Putamen (tissue), 1 donor: ENCODE results near the gene NR6A1.

ENCODE experiments used
- DNase-seq: peaks from one replicate; pipeline ENCODE4 v3.0.0-alpha.2; 2016; ENCODE audit warnings: low spot score

NR6A1 gene

GRCh38 chr9:124658165-124659017 is 112.7 kb downstream of the NR6A1 start:
- peak; percentile 93 for DNase-seq

DNA sequence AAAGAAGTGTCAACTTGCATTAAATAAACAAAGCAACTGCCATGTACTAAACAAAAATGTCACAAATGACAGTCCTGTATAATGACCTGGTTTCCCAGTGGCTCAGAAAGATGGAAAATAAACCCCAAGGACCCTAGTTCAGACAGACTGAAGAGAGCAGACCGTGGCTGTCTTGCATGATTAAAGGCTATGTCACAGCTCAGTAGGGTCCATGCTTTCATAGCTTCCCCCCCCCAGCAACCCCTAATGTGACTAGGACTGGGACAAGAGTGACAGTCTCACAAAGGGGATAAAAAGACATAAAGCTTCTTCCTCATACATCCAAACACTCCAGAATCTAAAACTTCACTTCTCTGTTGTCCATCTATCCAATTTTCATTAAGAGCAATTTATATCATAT is 113.6 kb downstream of the NR6A1 start:
- no peak for DNase-seq

- no peak for DNase-seq
These were observed 116.7 kb downstream of the NR6A1 start for GRCh38 chr9:124654431-124654830.

- no peak for DNase-seq
These were observed 118.3 kb downstream of the NR6A1 start for GRCh38 chr9:124652615-124653393.

DNA sequence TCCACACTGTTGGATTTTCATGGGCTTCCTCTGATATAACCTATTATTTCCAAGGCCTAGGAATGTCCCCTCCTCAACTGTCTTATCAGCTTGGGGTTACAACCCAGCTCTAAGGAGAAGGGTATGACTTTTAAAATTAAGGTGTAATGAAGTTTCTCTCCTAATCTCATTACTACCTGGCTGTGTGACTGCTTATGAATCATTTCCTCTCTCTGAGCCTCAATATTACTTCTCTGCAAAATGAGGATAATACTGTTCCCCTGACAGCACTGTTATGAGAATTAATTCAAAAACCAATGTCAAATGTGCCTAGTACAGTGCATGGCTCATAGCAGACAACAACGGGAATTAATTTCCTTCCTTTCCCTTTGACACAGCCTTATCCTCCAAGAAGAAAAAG is 118.9 kb downstream of the NR6A1 start:
- no peak for DNase-seq

DNA sequence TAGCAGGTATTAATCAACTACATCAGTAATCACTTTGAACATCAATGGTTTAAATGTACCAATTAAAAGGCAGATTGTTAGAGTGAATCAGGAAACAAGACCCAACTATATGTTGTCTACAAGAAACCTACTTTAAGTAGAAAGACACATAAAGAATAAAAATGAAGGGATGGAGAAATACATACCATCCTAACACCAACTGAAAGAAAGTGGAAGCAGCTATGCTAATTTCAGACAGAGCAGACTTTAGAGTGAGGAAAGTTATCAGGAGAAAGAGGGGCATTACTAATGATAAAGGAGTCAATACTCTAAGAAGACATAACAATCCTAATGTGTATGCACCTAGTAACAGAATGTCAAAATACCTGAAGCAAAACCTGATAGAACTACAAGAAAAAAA is 125.8 kb downstream of the NR6A1 start:
- no peak for DNase-seq

- DNase-seq = no peak
These were observed 131.5 kb downstream of the NR6A1 start for GRCh38 chr9:124639637-124640036.

GRCh38 chr9:124635285-124635684 is 135.8 kb downstream of the NR6A1 start:
- DNase-seq = no peak

DNA sequence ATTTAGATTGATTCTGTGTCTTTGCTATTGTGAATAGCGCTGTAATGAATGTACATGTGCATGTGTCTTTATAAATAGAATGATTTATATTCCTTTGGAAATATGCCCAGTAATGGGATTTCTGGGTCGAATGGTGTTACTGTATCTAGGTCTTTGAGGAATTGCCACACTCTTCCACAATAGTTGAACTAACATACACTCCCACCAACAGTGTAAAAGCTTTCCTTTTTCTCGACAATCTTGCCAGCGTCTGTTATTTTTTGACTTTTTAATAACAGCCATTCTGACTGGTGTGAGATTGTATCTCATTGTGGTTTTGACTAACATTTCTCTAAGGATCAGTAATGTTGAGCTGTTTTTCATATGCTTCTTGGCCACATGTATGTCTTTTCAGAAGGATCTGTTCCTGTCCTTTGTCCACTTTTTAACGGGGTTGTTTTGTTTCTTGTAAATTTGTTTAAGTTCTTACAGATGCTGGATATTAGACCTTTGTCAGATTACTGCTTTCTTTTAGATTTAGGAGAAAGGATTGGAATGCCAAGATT is 139.0 kb downstream of the NR6A1 start:
- no peak for DNase-seq

GRCh38 chr9:124631326-124631725 is 139.8 kb downstream of the NR6A1 start:
- DNase-seq = no peak

DNA sequence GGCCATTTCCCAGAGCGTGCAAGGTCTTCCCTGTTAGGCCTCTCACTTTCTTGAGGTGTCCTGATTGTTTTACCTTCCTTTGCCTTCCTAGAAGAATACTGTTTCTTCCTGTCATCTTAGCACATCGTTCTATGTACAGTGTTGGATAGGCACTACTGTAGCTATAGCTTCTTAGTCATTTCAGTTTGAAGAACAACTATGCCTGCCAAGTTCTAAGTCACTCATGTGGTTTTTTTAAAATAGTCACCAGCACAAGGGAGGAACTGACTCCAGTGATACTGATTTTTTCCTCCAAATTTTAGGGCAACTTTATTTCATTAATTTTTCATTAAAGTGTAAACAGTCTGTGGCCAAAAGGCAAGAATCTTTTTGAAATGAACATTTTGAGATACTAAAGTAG is 141.5 kb downstream of the NR6A1 start:
- DNase-seq = no peak

GRCh38 chr9:124628741-124629140 is 142.4 kb downstream of the NR6A1 start:
- DNase-seq = no peak

- no peak for DNase-seq
These were observed 144.8 kb downstream of the NR6A1 start for GRCh38 chr9:124626276-124626675.

GRCh38 chr9:124625087-124625486 is 146.0 kb downstream of the NR6A1 start:
- DNase-seq = no peak

DNA sequence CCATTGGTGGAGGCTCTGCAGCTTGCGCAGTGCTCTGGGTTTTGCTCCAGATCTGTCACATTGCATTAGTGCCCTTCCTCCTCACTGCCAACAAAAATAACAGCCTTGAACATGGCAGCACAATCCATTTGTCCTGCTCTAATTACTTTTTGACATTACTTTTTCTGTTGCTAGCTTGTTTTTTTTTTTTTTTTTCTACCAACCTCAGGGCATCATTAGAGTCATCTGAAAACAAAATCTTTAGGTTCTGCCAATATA is 146.4 kb downstream of the NR6A1 start:
- no peak for DNase-seq

DNA sequence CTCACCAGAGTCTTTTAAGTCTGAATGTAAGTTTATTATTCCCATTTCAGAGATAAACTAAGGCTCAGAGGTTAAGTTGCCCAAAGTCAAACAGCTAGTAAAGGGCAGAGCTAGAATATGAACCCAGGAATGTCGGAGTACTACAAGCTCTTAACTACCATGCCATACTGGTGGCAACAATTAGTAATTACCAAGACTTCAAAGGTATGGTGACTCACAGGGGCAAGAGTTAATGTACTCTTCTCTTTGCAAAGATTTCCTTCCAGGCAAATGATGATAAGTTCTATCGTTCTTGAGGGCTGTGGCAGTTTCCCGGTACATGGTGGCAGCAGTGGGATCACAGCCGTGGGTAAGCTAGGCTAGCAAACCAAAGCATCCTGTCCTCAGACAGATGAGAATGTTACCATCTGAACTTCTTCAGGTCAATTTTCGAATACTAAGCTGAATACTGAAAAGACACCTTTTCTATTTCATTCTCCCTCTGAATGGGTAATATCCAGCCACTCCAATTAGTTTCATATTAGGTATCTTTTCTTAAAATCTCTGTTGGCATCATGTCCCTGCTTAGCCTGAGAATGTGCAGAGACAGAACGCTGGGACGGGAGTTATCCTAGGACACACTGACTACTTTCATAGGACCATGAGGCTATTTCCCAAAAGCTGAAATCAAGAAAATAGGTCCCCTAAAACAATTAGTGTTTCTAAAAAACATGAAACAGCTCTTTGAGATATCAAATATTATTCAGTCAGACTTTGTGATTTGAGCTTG is 147.0 kb downstream of the NR6A1 start:
- no peak for DNase-seq

DNA sequence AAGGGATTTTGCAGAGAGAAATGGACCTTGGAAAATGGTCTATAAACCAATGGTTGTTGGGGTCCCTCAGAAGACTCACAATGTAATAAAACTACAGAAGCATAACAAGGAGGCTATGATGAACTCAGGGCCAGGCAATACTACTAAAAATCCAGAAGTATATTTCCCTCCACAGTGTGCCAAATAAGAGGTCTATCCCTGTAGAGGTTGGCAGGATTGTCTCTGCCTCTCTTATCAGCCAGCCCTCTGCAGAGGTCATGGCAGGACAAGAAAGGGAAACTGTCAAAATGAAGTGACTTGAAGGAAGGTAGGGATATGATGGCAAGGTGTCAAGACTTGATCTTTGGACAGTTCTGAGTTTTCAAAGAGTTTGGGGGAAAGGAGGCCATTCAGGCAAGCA is 148.2 kb downstream of the NR6A1 start:
- no peak for DNase-seq

- DNase-seq = no peak
These were observed 149.5 kb downstream of the NR6A1 start for GRCh38 chr9:124621371-124622328.

GRCh38 chr9:124618476-124618875 is 152.6 kb downstream of the NR6A1 start:
- DNase-seq = no peak

DNA sequence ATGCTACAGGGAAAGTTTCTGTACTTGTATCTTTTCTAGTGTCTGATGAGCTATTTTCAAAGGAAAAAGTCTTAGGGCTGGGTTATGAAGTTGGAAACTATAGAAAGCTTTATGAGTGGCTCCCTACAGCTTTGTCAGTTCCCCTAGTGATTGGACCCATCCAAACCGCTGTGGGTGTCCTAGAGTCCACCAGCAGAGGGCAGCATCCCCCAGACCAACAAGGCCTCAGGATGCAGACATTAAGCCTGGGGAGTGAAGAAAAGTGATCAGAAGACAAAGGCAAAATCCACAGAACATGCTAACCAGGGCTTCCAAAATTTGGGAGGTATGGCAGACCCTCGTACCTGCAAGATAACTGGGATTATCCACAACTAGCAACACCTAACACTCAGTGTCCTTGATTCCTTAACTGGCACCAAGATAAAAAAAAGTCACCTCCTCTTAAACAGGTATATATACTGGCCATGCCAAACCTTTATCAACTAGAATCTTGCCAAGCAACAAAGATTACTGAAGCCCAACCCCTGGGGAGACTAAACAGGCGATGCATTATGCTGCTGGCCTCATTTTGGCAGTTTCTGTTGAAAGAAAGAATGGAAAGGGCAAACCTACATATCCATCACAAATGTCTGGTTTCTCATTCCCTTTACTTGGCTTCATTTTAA is 153.5 kb downstream of the NR6A1 start:
- peak; percentile 73 for DNase-seq

GRCh38 chr9:124616961-124617360 is 154.2 kb downstream of the NR6A1 start:
- DNase-seq = no peak
